ENCODE measurements around the gene RNF182.

Gene RNF182, protein sequence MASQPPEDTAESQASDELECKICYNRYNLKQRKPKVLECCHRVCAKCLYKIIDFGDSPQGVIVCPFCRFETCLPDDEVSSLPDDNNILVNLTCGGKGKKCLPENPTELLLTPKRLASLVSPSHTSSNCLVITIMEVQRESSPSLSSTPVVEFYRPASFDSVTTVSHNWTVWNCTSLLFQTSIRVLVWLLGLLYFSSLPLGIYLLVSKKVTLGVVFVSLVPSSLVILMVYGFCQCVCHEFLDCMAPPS

DNA sequence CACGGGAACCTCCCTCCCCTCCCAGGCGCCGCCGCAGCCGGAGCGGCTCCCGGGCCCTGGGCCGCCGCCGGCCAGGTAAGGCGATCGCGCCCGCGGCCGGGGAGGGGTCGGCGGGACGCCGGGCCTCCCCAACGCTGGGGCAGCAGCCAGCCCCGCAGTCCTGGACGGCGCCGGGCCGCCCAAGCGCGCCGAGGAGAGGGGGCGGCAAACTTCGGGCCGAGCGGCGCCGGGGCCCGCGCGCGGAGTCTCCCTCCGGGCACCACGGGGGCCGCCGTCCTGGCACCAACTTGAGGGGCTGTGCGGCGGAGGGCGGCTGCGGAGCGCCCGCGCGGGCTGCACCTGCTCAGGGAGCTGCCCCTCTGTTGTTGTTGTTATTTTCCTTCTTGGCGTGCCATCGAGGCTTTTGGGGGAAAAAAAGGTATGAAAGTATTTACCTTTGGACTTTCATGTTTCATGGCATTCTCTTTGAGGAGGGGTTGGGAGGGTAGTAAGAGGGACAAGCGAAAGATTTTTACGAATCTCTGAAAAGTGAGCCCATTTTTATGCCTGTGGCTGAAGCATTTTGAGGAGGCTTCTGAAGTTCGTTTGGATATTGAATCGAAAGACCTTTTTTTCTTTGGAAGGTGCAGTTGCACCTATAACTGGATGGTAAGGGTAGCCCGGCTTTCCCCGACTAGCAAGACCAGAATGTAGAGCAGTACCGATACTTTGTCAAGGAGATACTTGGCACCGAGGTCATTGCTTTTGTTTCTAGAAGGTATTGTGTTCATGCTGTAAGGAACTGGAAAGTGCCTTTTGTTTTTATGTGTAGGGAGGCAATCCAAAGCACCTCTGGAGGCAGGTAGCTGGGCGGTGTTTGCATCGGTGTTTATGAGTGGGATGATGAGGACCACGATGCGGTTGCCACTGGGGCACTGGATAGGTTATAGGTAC is at the start of gene RNF182:
Gene RNF182 (plus strand): TSS at position 4 of the 933 bp plus-strand sequence. CDS start 52,168 bp downstream, outside the sequence.
- peak; percentile 59 to 60 for DNase-seq

DNA sequence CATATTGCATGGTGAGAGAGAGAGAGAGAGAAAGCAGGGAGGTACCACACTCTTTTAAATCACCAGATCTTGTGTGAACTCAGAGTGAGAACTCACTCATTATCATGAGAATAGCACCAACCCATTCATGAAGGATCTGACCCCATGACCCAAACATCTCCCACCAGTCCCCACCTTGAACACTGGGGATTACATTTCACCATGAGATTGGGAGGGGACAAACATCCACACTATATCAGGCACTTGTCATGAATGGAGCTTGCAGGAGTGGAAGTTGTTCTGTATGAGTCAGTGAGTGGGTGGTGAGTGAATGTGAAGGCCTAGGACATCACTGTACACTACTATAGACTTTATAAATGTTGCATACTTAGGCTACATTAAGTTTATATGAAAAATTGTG is 47.7 kb upstream of the RNF182 start:
- no peak for DNase-seq

DNA sequence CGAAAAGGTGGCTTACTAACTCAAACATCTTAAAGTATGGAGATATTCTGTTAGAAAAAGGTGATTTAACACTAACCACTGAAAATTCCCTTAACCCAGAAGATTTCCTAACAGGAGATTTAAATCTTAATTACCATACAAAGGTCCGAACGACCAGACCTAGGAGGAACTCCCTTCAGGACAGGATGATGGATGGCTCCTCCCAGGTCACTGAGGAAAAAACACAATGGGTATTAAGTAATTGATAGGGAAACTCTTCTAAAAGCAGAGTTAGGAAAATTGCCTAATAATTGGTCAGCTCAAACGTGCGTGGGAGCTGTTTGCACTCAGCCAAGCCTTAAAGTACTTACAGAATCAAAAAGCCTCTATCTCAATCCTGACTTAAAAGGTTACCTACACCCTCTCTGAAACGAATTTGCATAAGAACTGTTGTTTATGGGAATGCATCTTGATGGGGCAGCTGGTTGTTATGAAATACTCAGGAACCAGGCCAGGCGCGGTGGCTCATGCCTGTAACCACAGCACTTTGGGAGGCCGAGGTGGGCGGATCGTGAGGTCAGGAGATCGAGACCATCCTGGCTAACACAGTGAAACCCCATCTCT is 44.6 kb upstream of the RNF182 start:
- DNase-seq: peak; percentile 49 to 60

DNA sequence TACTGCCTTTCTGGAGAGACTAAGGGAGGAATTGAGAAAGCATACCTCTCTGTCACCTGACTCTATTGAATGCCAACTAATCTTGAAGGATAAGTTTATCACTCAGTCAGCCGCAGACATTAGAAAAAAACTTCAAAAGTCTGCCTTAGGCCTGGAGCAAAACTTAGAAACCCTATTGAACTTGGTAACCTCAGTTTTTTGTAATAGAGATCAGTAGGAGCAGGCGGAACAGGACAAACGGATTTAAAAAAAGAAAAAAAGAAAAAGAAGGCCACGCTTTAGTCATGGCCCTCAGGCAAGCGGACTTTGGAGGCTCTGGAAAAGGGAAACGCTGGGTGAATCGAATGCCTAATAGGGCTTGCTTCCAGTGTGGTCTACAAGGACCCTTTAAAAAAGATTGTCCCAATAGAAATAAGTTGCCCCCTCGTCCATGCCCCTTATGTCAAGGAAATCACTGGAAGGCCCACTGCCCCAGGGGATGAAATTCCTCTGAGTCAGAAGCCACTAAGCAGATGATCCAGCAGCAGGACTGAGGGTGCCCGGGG is 43.1 kb upstream of the RNF182 start:
- DNase-seq: no peak

DNA sequence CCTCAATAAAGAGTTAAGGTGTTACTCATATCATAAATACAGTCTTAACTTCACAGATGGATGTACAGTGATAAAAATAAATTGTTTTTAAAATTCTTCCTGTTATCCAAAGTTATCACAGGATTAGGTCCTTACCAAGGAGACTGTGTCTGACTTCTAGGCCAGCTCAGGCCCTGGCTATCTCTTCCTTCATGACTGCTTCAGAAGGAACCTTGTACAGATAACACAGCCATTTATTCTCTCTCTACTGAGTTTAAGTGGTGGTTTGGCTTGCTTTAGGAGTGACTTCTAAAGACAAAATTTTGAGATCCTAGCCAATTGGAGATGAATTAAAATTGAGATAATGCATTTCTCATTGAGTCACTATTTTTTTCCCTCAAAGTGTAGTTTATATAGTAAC is 40.8 kb upstream of the RNF182 start:
- no peak for DNase-seq

DNA sequence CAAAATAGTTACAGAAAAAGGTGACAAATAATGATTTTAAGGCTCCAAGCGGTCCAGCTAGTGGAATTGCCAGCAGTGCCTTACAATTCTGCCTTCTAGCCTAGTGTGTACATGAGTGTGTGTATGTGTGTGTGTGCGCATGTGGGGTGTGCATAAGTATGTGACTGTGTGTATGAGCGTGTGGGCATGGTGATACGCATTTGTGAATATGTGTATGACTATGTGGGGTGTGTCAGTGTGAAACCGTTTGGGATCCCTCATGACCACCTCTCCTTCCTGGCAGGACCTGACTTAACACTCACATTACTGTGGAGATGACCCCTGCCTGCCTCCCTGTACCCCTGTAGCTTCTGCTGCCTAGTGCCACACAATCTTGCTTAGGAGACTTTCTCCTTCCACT is 40.4 kb upstream of the RNF182 start:
- no peak for DNase-seq

DNA sequence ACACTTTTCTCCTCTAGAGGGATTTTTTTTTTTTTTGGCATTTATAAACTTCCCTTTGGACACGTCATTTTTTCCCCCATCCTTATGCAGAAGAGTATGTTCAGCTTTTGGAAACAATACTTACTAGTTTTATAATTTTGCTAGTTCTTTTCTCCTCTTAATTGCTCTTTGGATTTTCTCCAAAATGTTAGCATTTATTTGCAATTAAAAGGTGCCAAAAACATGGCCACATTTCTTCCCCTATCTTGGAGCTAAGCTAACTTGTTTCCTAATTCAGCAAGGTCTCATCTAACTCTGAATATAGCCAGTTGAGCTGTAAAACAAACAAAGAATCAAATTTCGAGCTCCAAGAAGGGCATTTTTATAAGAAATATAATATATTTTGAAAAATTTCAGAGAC is 39.2 kb upstream of the RNF182 start:
- DNase-seq: no peak

DNA sequence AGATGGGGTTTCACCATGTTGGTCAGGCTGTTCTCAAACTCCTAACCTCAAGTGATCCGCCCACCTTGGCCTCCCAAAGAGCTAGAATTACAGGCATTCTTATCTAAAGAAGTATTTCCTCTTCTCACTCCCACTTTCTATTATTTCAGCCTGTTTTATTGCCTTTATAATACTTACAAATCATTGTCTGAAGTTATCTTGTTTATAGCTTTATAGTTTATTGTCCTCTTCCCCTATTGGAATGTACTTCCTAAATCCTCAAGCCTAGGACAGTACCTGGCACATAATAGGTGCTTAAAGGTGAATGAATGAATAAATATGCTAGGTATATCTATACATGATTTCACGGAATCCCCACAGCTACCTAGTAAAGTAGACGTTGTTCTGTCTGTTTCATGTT is 37.8 kb upstream of the RNF182 start:
- DNase-seq: no peak

DNA sequence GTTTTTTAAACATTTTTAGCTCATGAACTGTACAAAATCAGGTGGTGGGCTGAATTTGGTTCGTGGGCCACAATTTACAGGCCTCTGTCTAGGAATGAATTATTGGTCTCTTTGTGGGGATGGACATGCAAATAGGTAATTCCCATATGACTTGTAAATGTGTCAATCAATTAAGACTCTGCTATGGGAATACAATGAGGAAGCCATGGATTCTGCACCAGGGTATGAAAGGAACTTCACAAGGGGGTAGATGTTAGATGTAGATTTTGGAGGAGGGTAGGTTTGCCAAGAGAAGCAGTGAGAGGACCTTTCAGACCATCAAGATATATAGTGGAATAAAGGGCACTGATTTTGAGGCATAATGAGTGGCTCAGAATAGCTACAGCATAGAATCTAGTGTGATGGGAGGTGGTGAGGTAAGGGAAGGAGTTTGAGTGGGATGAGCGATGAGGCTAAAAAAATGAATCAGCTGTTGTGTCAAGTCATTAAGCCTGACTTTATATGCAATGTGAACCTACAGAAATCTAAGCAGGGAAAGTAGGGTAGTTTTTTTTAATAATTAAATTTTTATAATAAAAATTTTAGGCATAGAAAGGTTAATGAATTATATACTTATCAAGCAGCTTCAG is 32.6 kb upstream of the RNF182 start:
- DNase-seq: peak; percentile 69 to 84

DNA sequence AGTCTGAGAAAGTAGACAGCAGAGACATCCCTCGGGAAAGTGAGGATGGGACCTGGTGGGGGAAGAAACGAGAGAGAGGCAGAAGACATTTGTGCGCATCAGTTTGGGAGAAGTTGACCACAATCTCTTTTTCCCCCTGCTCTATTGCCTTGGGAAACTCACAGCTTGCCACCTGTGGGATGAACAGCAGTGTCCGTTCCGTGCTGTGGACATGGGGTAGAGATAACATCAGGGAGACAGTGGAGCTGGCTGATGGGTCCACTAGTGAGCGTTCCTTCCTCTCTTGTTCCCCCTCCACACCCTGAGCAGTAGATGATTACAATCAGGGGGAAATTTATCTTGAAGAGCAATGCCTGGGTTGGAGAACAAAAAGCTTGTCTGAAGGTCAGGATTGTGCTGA is 21.8 kb upstream of the RNF182 start:
- no peak for DNase-seq

DNA sequence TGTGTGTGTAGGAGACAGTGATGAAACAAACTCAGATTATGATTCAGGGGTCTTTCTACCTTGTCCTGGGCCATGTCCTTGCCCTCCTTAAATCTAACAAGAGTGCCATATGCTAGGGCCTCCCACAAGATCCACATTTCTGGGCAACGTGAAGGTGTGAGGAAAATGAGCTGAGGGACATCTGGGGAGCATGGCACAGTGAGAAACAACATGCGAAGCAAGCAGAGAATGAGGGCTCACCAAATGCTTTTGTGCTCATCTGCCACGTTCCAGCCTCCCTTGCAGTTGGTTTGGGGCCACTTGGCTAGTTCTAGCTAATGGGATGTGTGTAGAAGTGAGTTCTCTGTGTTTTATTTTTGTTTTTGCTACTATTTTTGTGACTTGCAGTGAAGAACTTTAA is 21.4 kb upstream of the RNF182 start:
- DNase-seq: no peak

DNA sequence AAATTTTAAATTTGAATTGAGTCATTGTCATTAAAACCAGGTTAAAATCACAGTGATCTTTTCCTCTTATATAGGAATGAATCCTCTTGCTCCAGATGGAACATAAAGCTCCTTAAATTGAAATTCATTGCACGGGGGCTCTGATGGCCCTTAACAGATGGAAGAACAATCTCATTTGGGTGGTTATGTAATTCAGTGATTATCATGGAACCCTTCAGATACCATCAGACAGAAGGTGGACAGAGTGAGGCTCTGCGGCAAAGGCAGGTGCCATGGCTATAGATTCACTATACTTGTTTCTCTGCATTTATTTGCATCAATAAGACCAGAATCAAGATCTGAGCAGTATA is 17.8 kb upstream of the RNF182 start:
- DNase-seq: no peak

DNA sequence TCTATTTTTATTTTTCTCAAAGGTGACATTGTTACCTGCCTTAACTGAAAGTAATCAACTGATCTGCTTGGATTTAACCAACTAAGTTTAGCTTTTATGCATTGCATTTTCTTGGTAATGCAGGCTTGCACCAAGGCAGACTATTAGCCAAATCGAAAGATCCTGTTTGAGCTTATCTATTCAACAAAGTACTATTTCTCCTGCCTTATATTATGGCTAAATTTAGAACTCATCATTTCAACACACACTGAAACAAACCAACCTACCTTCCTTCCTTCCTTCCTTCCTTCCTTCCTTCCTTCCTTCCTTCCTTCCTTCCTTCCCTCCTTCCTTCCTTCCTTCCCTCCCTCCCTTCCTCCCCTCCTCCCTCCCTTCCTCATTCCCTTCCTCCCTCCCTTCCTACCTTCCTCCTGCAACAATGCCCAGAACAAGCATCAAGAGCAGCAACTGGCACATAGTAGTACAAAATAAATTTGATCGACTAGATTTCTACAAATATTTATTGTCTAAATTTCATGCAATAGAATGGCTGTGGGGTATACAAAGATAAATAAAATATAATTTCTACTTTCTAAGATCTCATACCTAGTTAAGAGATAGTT is 17.0 kb upstream of the RNF182 start:
- DNase-seq: no peak

DNA sequence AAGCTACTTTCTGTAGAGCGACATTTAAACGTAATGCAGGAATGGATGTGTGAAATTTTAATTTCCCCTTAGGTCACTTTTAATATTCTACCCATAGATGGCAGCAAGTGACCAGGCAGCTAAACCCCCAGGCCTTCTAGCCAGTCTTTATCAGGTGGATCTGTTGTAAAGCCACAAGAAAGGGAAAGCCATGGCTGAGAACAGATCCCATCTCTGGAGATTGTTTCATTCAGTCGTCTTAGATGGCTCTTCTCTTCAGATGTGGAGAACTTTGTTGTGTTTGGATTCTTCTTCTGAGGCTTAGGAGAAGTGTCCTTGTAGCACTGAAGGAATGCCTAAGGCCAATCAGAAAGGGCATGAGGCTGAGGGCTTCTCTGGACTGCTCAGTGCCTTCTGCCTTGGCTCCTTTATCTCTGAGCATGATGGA is 15.8 kb upstream of the RNF182 start:
- DNase-seq: peak; percentile 60 to 83

DNA sequence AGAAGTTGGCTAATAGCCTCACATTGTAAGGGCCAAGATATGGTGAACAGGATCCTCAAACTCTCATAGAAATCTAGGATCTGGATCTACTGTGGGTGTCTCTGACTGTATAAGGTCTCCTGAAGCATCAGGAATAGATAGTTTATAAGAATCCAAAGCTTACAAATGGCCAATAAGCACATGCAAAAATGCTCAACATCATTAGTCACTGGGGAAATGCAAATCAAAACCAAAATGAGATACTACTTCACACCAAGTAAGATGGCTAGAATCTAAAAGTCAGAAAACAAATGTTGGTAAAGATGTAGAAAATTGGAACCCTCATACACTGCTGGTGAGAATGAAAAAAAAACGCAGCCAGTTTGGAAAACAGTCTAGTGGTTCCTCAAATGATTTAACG is 14.3 kb upstream of the RNF182 start:
- DNase-seq: no peak

DNA sequence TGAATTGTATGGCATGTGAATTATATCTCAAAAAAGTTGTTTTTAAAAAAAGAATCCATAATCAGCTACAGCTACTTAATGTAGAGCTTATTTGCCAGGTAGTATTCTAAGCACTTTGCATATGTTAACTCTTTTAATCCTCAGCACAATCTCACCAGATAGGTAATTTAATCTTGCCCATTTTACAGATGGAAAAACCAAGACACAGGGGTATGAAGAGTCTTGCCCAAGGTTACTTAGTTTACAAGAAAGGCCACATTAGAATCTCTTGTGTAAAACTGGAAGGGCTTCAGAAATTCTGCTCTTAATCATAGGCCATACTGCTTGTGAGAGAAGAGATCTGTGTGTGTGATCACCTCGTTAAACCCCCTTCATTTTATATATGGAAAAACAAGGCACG is 13.4 kb upstream of the RNF182 start:
- no peak for DNase-seq

DNA sequence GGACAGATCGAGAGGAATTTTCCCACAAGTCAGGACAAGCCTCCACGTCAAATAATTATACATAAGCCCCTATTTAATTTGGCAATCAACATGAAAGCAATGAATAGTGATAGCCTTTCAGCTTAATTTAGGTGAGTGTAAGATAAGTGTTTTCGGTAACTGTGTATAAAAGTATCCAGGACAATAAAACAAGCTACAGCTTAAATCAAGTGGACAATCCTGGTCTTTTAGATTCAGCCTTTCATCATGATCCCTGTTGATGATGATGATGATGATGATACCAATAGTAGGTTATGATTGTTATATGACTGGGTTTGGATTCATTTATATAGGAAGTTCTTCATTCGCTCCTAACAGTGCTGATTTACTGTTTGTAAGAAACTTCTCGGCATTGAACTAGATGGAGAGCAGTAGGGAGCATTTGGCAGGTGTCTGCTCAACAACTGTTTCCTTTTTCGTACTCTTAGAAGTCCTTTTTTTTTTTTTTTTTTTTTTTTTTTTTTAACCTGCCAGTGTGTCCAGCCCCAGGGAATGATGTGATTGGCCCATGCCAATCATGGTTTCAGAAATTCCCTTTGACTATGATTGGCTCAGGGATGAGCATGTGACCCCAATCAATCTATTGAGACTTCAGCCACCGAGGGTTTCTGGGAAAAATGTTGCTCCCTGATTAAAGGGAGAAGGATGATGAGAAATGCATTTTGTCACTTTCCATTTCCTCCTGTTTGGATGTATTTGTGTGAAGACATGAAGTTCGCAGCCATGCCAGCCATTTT is 11.3 kb upstream of the RNF182 start:
- DNase-seq: peak in 1 of 2 experiments; percentile 33

DNA sequence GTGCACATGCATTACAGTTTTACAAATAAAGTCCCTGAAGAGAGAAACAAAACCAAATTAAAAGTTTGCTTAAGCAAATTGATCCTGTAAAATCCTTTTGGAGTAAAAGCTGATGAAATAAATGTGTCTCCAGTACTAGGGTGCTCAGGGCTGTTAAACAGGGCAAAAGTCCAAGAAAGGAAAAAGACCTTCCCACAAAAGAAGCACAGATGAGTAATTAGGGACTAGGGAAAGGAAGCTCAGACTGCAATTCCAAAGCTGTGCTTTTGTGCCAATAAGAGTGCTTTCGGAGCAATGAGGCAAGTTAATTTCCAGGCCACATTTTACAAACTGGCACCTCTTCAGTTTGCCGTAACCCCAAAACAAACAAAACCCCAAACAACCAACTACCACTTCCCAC is 10.4 kb upstream of the RNF182 start:
- DNase-seq: peak; percentile 71 to 82

DNA sequence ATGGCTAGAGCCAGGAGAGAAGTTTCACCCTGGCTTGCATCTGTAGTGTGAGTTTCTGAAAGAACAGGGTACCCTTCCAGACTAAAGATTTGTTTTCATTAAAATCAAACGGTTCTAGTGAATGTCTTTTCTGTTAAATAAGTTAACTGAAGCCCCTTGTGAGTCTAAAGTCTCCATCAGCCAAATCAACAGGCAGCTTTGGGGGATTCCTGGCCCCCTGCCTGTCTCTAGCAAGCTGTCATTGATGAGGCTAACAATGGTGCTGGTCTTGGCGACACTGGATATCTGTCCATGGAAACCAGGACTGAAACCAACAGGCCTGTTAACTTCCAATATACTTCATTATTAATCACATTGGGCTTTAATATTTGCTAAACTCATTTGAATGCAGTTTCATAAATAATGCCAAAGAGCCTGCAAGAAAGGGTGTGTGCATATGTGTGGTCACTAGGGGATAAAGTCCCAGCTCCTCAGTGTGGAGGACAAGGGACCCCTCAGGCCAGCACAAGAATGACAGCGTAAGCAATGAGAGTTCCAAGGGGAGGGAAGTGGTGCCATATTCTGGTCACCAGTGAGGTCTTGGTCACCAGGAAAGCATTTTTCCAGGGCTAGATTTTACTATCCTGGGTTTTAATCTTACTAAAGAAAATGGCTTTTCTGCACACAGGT is 9.1 kb upstream of the RNF182 start:
- no peak for DNase-seq

DNA sequence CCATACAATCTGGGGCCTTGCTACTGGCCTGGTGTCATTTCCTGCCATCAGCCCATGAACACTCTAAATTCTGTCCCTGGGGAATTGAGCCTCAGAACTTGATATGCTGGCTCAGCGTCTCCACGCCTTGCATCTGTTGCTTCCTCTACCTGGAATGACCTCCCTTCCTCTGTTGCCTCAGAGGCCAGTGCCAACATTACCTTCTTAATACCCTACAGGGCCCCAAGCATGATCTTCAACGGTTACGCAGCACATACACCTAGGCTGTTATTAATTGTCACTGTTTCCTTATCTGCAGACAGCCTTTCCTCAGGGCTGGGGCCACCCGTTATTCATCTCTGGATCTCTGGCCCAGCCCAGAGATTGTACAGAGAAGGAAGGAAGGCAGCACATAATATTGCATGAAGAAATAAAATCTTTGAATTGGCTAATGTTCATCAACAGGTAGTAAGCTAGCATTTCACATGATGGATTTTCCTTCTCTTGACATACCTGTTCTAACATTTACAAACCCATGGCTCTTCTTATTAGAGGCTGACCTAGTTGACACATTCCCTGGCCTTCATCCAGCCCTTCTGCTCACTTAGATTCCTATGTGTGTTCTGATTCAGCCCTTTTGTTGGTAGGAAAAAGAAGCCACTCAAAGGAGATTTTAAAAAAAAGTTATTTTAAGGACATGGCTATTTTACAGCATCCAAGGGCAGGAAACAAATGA is 8.4 kb upstream of the RNF182 start:
- peak in 1 of 2 experiments; percentile 23 for DNase-seq

DNA sequence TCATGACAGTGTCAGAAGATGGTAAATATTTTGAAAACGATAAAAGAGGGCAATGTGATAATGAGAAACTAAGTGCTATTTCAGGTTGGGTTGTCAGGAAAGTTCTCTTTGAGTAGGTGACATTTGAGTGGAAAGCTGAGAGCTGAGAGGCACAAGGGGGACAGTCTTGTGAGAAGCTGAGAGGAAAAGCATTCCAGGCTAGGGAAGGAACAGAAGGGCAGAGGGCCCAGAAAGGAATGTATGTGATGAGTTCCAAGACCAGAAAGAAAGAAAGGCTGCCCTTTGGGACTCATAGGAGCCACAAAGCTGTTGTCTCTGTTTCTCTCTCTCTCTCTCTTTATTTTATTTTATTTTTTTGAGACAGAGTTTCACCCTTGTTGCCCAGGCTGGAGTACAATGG is 7.6 kb upstream of the RNF182 start:
- no peak for DNase-seq

Measured in NCI-H526 (cell line).